Activated CD8-positive, alpha-beta memory T cell treated with anti-CD3 and anti-CD28 coated beads for 48 hours (primary cell): ENCODE data around the gene PER2.
A peak's percentile ranks its signal among the peaks of the same experiment; 100 is the strongest.

Experiments used
- DNase-seq, 3 experiments: peaks; one replicate each; pipeline ENCODE4 v3.0.0-alpha.2; 2020; ENCODE audit warnings: low read depth in 2 of 3, low spot score in 2 of 3

The PER2 gene

GRCh38 chr2:238231809-238232208 is 56.6 kb downstream of the PER2 start:
- no peak for DNase-seq

GRCh38 chr2:238231251-238231793 is 57.1 kb downstream of the PER2 start:
- DNase-seq, result peak in 1 of 3 experiments; percentile 50

- no peak for DNase-seq
These were observed 57.7 kb downstream of the PER2 start for GRCh38 chr2:238230699-238231098.

DNA sequence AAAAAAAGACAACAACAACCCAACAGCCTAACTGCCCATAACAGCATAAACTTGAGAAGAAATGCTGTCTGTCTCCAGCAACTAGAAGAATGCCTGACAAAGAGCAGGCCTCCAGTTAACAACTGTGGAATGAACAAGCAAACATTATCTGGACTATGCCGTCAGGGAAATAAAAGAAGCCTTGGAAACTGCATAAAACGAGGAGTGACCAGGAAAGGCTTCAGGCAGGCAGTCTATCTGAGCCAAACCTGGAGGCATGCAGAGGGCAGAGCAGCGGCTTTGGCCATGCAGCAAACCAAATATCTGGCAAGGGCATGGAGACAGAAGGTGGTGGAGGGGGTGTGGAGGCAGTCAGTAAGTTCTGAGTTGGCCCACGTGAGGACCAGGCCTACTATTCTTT is 59.7 kb downstream of the PER2 start:
- no peak for DNase-seq

DNA sequence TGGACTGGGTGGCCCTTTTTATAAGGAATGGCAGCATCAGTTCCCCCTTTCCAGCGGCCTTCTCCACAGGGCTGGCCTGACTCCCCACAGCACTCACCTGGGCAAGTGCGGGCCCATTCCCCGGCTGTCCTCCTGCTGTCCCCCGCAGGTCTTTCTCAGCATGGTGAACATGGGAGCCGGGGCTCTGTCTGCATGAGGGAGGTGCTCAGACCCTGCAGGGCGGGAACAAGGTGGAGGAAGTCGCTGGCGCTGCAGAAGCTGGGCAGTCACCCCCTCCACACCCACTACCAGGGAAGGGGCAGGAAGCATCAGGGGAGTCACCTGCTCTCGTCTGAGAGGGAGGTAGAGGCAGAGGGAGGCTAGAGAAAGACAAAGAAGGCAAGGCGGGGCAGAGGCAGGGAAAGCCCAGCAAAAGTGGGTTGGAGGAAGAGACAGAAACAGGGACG is 60.8 kb downstream of the PER2 start:
- no peak for DNase-seq

DNA sequence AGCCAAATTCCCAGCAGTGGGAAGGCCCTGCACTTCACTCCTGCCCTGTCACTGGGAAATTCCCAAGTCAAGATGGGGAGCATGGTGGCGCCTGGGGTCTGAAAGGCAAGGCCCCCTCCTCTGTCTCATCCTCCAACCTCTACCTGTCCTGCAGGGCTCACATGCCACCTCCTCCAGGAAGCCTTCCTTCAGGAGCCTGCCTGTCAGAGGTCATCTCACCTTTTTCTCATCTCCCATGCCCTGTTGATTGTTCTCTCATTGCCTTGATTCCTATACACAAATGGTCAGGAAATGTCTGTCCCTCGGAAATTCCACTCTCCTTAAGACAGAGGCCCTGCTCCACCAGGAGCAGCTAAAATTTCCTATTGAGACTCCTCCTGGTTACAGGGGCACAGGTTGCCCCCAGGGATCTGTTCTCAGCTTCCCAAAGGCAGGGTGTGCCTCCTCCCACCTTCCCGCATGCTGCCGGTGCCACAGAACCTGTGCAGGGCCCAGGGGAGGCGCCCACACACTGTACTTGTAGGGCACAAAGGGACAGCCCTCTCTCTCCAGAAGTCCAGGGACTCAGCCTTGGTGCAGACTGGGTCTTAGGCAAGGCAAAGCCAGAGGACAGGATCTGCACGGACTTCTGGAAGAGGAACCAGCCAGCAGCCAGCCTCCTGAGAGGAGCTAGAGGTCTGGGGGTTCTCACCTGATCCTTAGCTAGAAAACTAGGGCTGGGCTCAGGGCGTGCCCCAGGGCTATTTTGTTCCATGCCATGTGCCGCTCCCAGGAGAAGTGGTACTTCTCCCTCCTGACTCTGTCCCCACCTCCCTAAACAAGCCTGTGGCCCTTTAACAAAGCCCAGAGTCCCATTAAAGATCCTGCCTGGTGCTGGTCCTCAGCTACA is 61.5 kb downstream of the PER2 start:
- DNase-seq, result no peak

DNA sequence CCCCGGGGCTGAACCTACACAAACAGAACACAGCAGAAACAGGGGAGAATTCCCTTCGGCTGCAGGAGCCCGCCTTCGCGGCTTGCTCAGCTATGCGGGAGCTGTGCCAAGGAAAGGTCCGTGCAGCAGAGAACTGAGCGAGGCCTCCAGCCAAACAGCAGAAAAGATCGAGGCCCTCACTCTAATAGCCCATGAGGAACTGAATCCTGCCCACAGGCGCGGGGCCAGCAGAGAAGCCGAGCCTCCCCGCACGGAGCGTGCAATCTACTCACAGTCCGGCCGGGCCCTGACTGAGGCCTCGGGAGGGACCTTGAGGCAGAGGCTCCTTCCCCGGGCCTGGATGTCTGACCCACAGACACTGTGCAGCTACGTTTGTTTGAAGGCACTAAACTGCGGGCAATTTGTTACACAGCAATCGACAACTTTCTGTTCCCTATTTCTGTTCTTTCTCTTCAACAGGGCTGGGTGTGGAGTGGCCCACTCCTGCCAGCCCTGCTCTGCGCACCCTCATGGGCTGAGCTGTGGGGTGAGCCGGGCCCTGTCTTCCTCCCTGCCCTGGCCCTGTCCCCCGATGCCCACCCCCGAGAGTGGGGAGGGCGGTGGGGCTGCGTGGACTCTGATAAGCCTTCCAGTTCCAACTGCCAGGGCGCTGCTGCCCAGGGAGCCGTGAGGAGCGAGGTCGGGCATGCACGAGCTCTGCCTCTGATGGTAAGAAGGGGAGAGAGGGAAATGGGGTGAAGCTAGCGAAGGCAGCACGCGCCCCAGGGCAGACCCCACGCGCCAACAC is 62.3 kb downstream of the PER2 start:
- DNase-seq, result no peak

DNA sequence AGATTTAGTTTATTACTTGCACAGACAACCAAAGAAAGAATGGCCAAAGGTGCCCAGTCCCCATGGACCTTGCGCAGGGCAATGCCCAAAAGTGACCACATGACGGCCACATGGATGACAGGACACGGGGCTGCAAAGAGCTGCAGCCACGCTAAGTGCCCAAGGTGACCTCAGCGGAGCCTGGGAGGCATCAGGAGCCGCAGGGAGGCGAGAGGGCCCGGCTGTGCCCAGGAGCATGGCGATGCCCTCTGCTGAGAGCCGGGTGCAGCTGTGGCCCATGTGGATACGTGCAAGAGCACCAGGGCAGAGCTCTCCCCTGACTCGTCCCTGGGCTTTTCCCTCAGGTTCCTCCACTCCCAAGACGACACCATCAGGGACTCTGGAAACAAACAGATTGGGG is 63.3 kb downstream of the PER2 start:
- DNase-seq, result no peak

DNA sequence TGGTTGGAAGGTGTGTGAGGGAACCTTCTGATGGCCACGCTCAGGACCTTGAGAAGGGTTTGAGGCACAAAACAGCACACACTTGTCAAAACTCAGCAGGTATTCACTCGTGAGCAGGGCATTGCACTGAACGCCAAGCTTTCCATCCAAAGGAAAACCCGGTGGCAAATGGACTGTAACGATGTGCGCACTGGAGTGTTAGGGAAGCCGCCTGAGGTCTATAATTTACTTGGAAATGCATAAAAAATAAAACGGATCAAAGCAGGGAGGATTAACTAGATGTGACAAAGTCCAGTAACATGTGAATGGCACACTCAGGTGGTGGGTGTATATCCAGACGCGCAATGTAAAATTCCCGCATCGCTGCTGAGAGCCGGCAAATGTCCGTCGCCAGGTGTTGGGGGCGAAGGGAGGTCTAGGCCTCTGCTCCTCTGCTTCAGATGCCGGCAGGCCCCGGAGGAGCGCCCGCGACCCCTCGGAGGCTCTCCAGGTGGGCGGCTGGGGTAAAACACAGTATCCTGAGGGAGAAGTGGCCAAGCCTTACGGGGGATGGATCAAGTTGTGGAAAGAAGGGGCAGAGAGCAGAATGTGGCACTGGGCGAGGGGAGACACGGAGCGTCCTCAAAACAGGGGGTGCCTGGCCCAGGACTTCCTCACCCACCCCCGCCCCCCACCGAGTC is 63.9 kb downstream of the PER2 start:
- no peak for DNase-seq

DNA sequence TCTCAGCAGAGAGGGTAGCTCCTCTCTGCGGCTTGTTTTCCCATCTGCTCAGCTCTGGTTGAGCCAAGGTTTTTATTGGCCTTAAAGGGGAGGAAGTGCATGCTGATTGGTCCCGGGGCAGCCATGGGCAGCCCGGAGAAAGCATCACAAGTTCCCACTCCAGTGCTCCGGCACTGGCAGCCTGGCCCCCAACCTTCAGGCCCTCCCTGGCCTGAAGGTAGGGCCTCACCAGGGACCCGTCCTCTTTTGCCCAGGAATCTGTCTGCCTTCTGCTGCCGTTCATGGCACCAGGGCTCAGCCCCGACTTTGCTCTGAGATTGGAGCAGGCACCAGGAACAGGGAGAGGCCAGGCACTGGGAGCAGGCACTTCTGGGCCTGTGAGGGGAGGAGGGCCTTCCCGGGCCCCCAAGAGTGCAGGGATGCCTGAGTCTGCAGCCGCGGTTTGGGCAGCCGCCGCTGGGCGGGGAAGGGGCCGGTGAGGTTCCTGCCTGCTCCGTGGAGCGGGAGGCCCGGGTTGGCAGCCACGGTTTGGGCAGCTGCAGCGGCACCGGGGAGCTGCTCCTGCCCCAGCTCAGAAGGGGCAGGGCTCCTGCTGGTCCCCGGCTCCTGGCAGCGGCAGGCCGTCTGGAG is 67.4 kb downstream of the PER2 start:
- no peak for DNase-seq

DNA sequence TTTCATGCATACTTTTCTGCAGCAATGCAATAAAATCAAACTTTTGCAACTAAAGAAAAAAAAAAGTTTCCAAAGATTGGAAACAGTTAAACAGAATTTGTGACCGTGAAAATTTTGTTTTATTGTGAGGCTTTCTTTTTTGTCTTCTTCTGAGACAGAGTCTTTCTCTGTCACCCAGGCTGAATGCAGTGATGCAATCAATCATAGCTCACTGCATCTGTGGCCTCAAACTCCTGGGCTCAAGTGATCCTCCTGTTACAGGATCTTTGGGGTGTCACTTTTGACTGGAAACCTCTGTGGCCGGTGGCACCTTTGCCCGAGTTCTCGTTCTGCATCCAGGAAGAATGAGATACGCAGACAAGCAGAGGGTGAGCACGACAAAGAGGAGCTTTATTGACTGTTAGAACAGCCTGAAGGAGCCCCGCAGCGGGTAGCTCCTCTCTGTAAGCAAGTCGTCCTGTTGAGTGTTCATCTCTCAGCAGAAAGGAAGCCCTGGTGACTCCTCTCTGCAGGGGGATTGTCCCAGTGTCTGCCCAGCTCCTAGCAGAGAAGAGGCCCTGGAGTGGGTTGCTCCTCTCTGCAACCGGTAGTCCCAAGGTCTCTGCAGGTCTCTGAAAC is 68.0 kb downstream of the PER2 start:
- DNase-seq, result no peak

DNA sequence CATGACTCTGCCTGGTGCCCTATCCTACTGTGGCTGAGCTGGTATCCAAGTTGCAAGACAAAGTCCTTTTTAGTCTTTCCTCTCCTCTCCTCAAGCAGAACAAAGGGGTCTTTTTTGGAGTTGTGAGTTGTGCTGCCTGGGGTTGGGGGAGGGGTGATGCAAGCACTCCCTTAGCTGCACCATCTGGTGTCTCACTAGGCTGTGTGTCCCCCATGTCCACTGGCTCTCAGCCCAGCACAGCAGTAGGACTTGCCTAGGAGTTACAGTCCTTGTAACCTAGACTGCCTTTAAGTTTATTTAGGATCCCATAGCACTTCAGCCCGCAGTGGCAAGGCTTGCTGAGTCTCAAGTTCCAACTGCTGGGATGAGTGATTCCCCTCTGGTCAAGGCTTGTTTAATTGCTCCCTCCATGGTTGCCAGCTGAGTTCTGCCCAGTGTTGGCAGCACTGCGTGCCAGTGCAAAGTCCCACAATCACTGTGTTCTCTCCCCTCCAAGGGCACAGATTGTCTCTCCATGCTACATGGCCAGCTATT is 71.7 kb downstream of the PER2 start:
- no peak for DNase-seq

DNA sequence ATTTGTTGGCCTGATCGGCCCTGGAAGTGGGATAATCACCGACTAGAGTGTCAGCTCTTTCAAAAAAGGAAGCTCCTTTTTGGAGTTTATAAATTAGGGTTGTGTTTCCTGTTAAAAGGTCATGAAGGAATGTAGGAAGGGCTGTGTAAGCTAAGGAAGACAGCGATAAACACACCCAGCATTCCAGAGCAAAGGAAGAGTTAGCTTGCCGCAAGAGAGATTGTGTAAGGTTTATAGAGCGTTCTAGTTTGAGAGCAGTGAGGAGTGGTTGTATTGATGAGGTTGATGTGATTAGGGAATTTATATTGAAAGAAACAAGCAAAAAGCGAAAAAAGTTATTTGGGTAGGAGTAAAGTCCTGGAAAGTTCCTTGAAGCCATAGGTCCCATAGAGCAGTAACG is 81.4 kb downstream of the PER2 start:
- no peak for DNase-seq

GRCh38 chr2:238203973-238204683 is 84.3 kb downstream of the PER2 start:
- no peak for DNase-seq

DNA sequence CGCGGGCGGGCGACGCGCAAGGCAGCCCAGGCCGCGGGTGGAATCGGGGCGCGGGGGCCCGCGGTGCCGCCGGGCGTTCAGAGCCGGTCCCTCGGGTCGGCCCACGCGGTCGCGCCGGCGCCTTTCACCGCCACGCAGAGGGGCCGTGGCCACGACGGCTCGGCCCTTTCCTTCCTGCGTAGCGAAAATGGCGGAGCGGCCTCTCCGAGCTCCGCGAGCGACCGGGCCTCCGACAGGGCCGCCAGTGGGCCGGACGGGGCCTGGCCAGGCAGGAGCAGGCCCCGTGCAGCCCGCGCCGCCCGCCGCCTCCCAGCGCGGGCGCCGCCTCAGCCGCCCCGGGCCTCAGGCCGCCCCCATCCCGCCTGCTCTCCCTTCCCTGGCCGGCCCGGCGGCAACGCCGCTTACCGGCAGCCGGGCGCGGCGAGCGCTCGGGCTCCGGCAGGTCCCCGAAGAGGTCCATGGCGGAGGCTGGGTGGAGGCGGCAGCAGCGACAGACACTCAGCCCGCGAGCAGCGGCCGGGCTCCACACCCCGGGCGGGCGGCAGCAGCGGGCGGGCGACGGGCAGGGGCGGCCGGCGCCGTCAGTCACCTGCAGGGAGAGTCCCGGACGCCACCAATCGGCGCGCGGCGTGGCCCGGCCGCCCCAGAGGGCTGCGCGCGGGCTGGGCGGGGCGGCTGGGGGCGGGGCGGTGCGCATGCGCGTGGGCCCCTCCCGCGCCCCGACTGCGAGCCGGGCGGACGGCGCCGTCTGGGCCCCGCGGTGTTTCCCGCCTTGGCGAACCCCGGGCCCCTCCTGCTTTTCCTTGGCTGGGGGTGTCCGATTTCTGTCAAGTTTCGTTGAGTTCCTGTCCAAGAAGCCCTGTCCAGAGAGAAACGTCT is 85.1 kb downstream of the PER2 start, which contains the start of gene ILKAP:
TSS of gene ILKAP (minus strand) at position 602 of the 879 bp plus-strand sequence. CDS start at position 460, 142 bp downstream.
- peak; percentile 76 to 88 (median 83) for DNase-seq

GRCh38 chr2:238202326-238203093 is 85.9 kb downstream of the PER2 start:
- no peak for DNase-seq
